Measurements from ENCODE around the gene LOXHD1. TPM values are rescaled to one million over a fixed set of nuclear protein-coding genes. Genes with fewer than 3 reads are reported as not detected.

LOXHD1 gene, protein sequence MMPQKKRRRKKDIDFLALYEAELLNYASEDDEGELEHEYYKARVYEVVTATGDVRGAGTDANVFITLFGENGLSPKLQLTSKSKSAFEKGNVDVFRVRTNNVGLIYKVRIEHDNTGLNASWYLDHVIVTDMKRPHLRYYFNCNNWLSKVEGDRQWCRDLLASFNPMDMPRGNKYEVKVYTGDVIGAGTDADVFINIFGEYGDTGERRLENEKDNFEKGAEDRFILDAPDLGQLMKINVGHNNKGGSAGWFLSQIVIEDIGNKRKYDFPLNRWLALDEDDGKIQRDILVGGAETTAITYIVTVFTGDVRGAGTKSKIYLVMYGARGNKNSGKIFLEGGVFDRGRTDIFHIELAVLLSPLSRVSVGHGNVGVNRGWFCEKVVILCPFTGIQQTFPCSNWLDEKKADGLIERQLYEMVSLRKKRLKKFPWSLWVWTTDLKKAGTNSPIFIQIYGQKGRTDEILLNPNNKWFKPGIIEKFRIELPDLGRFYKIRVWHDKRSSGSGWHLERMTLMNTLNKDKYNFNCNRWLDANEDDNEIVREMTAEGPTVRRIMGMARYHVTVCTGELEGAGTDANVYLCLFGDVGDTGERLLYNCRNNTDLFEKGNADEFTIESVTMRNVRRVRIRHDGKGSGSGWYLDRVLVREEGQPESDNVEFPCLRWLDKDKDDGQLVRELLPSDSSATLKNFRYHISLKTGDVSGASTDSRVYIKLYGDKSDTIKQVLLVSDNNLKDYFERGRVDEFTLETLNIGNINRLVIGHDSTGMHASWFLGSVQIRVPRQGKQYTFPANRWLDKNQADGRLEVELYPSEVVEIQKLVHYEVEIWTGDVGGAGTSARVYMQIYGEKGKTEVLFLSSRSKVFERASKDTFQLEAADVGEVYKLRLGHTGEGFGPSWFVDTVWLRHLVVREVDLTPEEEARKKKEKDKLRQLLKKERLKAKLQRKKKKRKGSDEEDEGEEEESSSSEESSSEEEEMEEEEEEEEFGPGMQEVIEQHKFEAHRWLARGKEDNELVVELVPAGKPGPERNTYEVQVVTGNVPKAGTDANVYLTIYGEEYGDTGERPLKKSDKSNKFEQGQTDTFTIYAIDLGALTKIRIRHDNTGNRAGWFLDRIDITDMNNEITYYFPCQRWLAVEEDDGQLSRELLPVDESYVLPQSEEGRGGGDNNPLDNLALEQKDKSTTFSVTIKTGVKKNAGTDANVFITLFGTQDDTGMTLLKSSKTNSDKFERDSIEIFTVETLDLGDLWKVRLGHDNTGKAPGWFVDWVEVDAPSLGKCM (N-terminal part only)
- total RNA-seq: 3.4 TPM

- no peak for DNase-seq
Measured at GRCh38 chr18:46657115-46657955, at the start of gene LOXHD1. Gene LOXHD1 (minus strand): TSS chr18:46657220. CDS start chr18:46657033, 187 bp downstream.

DNA sequence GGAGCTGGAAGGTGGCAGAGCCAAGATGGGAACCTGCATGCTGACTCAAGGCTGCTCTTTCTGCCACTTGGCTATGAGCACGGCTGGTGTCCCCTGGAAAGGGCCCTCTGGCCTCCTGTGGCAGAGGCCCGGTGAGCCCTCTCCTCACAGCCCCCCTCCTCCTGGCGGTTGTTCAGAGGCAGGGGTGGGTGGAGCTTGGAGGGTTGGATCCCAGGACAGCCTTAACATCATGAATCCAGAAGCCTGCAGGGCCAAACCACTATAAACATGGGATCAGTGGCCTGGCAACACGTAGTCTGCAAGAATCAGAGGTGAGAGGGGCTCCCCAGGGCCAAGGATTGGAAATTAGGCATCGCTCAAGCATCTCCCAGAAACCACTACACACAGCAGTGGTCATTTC, 48.5 kb upstream of the LOXHD1 start:
- no peak for DNase-seq

DNA sequence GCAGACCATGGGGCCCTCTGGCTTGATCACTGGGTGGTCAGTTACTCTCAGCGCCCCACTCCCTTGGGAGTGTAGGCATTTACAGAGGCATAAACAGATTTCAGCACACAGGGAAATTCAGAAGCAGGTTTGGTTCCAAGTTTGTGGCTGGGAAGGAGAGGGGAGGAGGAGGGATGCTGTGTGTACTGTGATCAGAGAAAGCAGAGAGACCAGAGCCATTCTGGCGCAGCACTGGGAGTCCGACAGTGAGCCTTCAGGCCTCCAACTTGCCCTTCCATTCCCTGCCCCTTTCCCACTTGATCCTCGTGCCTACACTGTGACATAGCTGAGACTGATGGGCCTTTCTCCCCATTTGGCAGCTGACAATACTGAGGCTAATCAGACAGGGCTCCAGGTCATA, 47.8 kb upstream of the LOXHD1 start:
- DNase-seq: no peak

GRCh38 chr18:46704189-46704588, 47.2 kb upstream of the LOXHD1 start:
- DNase-seq: no peak

DNA sequence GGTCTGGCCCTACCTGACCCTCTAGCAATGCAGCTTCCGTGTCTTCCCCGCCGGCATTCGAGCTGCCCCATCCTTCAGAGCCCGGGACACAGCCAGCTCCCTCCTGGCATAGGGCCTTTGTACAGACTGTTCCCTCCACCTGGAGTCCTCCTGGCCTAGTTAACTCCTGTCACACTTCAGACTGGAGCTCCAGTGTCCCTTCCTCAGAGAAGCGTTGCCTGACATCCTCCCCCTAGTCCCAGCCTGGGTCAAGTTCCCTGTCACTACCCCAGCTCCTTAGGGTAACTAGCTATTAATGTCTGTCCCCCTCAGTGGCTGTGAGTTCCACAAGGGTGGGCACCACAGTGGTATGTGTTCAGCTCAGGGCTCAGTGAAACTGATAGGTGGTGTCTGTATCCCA, 45.5 kb upstream of the LOXHD1 start:
- DNase-seq: no peak

DNA sequence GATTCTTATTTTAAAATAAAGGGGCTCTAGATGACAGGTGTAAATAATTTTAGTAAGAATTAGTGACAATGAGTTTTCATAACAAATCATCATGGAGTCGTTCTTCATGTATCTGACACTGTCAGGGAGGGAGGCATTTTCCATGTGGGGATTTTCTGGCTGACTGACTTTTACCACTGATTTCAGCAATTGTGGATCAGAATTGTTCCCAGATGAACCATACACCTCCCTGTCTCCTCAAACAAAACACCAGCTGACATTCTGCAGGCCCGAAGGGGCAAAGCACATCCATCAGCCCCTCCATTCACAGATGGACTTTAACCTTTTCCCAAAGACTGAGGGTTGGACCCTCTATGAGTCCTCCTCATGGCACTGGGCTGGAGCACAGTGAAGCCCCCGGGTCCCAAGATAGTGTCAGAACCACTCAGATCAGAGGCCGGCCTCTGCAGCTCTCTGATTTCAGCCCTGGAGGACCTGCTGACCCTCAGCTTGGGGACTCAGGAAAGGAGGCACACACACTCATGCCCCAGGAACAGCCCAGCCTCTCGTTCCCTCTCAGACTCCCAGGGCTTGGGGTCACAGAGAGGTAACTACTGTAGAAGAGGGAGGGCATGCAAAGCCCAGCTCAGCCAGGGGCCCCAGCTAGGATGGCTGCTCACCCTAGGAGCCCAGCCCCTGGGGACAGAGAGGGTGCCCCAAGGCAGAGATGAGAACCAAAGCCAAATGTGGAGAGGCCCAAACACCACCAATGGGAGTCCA, 43.2 kb upstream of the LOXHD1 start:
- DNase-seq: no peak

- no peak for DNase-seq
Measured at GRCh38 chr18:46696702-46697101, 39.7 kb upstream of the LOXHD1 start.

- DNase-seq: no peak
Measured at GRCh38 chr18:46696268-46696667, 39.2 kb upstream of the LOXHD1 start.

- DNase-seq: no peak
Measured at GRCh38 chr18:46693996-46694395, 37.0 kb upstream of the LOXHD1 start.

DNA sequence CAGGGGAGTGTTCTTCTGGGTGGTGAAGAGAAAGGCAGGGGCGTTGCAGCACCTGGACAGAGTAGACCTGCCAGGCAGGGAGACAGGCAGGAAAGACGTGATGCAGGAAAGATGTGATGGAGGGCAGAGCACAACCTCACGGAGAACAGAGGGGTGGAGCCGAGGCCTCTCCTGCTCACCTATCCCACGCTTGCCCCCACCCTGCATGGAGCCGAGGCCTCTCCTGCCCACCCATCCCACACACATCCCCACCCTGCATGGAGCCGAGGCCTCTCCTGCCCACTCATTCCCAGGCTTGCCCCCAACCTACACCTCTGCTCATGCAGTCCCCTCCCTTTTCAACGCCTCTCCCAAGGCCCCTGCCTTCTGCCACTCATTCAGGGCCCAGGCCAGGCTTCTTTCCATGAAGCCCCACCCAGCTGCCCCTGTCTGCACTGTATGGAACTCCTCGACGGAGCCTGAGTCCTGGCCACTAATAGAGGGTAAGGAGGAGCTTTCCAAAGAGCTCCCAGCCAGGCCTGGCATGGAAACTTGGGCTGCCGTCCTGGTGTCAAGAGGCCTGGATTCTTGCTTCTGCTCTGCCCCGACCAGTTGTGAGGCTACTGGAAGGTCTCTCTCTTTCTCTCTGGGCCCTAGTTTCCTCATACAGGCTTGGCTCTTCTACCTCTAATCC, 32.0 kb upstream of the LOXHD1 start:
- no peak for DNase-seq

GRCh38 chr18:46686186-46686585, 29.2 kb upstream of the LOXHD1 start:
- no peak for DNase-seq

DNA sequence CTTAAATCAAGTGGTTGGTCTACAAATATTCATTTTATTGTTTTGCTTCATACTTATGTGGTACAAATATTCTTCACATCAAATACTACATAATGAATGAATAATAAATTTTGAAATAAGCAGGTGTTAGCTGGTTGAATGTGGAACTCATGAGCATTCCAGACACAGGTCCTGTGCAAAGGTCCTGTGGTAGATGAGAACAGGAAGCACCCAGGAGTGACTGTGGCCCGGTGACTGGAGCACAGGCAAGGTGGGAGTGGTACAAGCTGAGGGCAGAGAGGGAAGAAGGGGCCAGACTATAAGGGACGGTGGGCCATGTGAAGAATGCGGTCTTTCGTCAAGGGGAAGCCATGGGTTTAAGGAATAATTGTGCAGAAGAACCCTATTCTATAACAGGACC, 26.2 kb upstream of the LOXHD1 start:
- no peak for DNase-seq

DNA sequence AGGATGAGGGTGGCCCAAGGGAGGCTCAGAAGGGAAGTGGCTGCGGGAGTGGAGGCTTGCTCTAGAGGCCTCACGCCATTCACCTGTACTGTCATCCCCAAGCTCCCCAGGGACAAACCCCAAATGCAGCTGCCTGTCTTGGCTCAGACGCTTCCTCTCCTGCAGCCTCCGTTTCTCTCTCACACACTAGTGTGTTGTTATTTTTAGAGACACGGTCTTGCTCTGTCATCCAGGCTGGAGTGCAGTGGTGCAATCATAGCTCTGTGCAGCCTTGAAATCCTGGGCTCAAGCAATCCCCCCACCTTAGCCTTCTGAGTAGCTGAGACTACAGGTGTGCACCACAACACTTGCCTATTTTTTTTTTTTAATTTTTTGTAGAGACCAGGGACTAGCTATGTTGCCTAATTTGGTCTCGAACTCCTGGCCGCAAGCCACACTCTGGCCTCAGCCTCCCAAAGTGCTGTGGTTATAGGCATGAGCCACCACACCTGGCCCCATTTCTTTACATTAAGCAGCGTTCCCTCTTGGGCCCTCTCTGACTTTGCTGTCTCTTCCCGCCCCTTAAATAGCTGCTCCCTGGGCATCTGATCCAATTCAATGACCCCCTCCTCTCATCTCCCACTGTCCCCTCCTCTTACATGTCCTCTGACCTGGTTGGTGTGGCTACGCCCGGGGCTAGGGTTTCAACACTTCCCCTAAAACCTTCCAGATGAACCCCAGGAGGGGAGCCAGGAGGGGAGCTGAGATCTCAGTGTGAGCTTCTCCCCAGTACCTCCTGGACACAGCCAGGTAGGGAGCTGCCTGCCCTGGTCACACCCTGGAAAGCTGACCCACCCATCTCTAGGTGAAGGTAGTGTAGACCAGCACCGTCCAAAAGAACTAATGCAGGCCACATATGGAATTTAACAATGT, 24.0 kb upstream of the LOXHD1 start:
- no peak for DNase-seq

- DNase-seq: no peak
Measured at GRCh38 chr18:46679846-46680598, 23.0 kb upstream of the LOXHD1 start.

DNA sequence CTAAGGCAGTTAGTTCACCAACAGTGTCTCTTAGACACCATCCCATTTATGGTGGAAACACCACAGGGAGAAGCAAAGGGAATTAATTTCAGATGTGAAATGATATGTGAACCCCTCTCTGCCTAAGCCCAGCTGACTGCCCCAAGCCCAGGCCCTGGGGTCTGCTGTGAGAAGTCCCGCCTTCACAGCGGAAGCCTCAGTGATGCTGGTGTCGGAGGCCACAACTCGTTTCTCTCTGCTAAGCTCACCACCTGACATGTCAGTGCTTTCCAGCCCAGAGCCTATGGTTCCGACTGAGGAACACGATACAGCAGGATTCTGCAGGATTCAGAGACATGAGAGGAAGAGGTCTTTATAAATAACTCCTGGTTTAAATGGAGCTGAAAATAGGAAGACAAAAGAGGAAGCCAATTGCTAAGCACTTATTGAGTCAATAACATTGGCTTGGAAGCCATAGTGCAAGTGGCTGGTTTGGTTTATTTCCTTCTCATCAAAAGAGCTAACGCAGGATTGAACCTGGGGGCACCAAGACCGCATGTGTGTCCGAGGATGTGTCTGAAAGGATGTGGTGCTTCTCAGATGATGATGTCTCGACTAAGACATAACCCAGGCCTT, 21.9 kb upstream of the LOXHD1 start:
- no peak for DNase-seq

GRCh38 chr18:46678041-46678440, 21.0 kb upstream of the LOXHD1 start:
- no peak for DNase-seq

- no peak for DNase-seq
Measured at GRCh38 chr18:46677611-46678010, 20.6 kb upstream of the LOXHD1 start.

Measured in tongue (tissue), 2 donors.